GM18951 (cell line): Measurements from ENCODE around the gene CRACR2B.

ENCODE experiments used
- POLR2A ChIP-seq: IDR thresholded peaks from 4 replicates; pipeline ENCODE4 v1.6.1; 2011; ENCODE audit warnings: mild to moderate bottlenecking; ENCODE audit not compliant: insufficient read length, insufficient read depth; ENCODE audit errors: extremely low read depth
- in situ Hi-C: fragments of 300-500 bp; cut with MboI; formaldehyde crosslinking; loops from one replicate; pipeline ENCODE4 v1.12.0; 2022; ENCODE audit warnings: low sequenced_read_pairs, mixed read lengths, inconsistent platforms; ENCODE audit not compliant: unreplicated experiment

Gene CRACR2B

DNA sequence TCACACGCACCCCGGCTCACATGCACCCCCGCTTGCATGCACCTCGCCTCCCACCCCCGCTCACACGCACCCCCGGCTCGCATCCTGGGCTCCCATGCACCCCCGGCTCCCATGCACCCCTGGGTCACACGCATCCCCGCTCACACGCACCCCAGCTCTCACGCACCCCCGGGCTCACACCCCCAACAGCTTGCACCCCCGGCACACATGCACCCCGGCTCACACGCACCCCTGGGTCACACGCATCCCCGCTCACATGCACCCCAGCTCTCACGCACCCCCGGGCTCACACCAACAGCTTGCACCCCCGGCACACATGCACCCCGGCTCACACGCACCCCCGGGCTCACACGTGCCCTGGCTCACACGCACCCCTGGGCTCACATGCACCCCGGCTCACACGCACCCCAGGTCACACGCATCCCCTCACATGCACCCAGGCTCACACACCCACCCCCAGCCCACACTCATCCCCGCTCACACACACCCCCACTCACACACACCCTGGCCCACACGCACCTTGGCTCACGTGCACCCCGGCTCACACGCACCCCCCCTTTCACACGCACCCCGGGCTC, 31.1 kb downstream of the CRACR2B start:
- in situ Hi-C loops: no loop called here
- no peak for TF ChIP-seq POLR2A

- in situ Hi-C loops: no loop called here
- no peak for TF ChIP-seq POLR2A
Measured at GRCh38 chr11:859394-860131, 31.8 kb downstream of the CRACR2B start.

- TF ChIP-seq POLR2A: no peak
- in situ Hi-C loops: no loop called here
Measured at GRCh38 chr11:860234-861104, 32.8 kb downstream of the CRACR2B start.

DNA sequence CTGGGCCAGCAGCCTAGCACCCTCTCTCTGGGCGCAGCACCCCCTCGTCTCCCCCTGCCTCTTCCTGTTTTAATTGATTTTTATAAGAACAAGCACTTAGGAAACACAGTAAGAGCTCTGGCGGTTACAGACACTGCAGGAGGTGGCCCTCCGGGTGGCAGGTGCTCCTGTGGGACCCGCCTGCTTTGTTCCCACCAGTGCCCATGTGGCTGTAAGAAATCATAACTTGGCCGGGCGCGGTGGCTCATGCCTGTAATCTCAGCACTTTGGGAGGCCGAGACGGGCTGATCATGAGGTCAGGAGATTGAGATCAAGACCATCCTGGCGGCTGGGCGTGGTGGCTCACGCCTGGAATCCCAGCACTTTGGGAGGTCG, 33.4 kb downstream of the CRACR2B start:
- in situ Hi-C loops: no loop called here
- no peak for TF ChIP-seq POLR2A

DNA sequence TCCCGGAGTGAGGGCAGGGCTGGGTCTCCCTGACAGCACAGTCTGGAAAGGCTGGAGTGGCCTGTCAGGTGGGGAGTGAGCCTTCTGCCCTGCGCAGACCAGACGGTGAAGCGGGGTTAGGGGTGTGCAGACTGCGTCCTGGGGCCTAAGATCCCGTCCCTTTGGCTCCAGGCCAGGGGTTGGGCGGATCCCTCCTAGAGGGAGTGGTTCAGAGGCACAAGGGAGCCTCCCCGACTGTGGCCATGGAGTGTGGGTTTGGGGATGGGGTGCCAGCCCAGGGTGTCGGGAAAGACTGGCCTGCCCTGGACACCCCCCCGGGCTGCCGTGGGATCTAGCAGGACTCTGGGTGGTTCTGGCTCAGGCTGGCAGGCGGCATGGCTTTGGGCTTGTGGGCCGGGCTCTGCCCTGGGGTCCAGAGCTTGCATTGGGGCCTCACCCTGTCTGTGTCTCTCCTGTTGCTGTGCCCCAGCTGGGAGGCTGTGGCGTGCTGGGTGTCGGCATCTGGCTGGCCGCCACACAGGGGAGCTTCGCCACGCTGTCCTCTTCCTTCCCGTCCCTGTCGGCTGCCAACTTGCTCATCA, 34.5 kb downstream of the CRACR2B start:
- in situ Hi-C loops: no loop called here
- no peak for TF ChIP-seq POLR2A

DNA sequence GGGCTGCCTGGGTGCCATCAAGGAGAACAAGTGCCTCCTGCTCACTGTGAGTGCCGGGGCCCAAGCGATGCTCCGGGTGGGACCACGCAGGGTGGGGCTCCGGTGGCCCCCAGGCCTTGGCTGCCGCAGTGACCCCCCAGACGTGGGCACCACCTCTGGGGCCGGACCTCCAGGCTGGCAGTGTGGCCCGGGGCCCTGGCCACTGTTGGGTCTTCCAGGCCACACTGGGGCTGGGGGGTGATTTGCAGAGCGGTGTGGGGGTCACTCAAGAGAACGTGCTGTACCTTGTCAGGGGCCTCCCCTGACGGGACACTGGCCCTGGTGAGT, 34.9 kb downstream of the CRACR2B start:
- TF ChIP-seq POLR2A: no peak
- in situ Hi-C loops: no loop called here

DNA sequence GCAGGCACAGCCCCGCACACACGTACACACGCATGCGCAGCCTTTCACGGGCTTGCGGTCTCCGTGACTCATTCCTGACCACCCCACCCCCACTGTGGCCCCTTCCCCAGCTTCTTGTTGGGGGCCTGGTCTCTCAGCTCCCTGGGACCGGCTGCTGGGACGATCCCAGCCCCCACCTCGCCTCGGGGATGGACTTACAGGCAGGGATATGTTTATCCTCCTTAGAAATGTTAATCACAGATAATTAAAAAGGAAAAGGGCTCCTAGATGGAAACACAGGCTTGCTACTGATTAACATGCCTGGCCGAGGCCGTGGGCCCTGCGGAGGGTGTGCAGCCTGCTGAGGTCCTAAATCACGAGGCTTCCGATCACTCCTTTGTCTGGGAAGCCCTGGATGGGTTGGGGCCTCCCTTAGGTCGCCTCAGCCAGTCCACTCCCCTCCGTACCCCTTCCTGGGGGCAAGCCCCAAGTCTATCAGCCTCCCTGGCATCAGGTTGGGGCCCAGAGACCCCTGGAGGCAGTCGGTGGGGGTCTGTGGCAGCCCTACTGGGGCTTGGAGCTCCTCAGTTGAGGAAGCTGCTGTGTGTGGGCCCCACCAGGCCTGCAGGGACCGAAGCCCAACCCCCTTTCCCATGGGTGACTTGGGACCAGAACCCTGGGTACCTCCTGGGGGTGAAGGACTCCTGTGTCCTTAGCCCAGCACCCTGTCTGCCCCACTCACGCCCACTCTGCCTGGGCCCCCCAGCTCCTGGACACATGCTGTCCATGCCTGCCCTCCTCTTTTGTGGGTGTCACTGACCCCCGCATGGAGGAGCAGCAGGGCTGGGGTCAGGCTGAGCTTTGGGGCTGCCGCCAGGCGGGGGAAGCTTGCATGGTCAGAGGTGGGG, 35.5 kb downstream of the CRACR2B start:
- in situ Hi-C loops: no loop called here

DNA sequence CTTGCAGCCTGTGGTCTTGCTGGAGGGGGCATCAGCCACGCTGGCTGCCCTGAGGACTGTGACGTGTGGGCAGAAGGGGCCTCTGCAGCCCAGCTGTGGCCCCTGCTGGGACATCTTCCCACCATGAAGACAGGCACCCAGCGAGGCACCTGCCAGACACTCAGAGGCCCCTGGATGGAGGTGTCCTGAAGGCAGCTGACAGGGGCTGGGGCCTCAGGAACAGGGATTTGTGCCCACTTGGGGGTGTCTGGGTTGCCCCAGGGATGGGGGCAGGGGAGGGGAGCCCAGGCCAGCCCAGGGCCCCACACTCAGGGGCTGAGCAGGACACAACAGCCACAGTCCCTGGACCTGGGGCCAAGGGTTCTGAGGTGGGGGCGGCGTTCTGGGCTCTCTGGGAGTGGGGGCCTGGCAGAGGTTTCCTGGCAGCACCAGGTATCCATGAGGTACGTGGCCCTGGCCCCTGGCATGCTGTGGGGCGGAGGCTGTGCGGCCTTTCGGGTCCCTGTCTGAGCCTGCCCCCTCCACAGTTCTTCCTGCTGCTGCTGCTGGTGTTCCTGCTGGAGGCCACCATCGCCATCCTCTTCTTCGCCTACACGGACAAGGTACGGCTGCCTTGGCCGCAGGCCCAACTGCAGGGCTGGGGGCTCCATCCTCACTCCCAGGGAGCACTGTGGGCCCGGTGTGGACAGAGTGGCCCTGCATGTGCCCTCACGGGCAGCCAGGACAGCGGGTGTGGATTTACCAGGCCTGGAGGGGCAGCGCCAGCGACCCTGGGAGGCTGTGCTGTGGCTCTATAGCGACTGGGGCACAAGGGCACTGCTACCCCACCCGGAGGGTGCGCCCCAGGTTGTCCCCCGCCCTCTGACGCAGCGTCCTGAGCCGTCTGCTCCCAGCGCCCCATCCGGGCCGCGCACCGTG, 36.5 kb downstream of the CRACR2B start:
- in situ Hi-C loops: no loop called here
- no peak for TF ChIP-seq POLR2A

More for the DNA sequence above, 35.5 kb downstream of the CRACR2B start:
- TF ChIP-seq POLR2A: no peak

DNA sequence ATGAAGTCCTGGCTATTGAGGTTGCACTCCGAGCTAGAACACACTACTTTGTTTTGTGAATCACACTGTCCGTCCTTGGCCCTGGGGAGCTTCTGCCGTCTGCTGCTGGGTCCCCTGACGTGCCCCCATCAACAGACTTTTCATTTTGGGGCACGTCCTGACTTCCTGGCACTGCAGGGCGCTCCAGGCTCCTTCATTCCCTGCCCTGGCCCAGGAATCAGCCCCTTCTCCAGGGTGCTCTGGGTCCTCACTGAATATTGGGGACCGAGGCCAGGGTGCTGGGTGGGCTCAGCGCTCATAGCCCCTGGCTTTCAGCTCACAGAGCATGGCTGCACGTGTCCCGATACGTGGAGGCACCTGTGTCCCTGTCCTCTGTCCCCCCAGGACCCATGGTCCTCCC, 37.2 kb downstream of the CRACR2B start:
- TF ChIP-seq POLR2A: no peak
- in situ Hi-C loops: no loop called here

DNA sequence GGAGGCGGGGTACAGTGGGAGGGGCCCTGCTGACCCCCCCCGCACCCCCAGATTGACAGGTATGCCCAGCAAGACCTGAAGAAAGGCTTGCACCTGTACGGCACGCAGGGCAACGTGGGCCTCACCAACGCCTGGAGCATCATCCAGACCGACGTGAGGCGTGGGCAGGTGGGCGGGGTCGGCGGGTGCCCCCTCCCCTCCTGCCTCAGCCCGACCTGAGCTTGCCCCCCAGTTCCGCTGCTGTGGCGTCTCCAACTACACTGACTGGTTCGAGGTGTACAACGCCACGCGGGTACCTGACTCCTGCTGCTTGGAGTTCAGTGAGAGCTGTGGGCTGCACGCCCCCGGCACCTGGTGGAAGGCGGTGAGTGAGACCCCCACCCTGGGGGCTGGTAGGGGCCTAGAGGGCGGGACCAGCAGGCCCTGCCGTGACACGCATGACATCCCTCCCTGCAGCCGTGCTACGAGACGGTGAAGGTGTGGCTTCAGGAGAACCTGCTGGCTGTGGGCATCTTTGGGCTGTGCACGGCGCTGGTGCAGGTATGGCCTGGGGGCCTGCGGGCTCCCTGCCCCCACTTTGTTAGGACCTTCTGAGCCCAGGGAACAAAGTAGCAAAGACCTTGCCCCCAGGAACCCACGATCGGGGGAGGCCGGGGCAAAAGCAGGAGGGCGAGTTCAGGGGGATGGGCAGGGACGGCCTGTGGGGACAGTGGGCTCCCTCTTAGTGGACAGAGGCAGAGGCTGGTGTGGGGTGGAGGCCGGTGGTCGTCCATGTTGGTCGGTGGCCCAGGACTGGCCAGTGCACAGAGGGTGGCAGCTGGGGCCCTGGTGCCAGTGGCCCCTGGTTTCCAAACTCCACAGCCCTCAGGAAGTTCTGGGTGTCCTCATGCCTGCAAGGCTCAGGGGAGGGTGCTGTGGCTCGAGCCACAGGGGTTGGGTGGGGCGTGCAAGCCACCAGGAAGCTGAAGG, 38.0 kb downstream of the CRACR2B start:
- in situ Hi-C loops: no loop called here
- no peak for TF ChIP-seq POLR2A

DNA sequence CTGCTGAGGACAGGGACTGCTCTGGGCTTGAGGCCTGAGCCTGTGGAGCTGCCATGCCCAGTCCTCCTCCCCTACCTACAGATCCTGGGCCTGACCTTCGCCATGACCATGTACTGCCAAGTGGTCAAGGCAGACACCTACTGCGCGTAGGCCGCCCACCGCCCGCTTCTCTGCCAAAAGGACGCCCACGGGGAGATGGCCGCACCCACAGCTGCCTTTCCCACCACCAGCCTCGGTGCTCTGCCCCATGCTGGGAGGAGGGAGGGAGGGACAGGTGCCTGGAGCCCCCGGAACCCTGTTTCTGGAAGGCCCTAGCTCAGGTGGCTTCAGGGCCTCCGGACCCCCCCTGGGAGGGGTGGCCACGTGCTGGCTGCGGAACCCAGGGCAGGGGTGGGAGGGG, 38.8 kb downstream of the CRACR2B start:
- in situ Hi-C loops: no loop called here
- no peak for TF ChIP-seq POLR2A
